ENCODE data around the gene GDPGP1.
A peak's percentile ranks its signal among the peaks of the same experiment; 100 is the strongest.
"Not testable (repeated sequence)": the region's sequence is repeated elsewhere in the genome, so short reads cannot be mapped to it uniquely, and the experiment has no call there.

GDPGP1 gene

DNA sequence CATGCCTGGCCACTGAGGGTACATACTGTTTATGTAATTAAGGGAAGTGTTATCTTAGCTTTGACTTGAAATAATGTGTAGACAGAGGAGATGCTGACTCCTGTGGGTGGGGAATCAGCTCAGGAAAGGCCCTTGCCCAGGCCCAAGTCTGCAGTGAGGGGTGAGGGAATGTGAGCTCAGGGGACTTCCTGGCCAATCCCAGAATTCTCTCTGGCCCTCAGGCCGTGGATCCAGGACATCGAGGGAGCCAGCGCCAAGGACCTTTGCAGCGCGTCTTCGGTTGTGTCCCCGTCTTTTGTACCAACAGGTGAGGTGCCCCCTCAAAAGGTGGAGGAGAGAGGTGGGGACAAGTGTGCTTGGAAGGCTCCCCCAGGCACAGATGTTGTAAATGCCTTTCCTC lies 6.7 kb upstream of the GDPGP1 start:
- no peak for DNase-seq

DNA sequence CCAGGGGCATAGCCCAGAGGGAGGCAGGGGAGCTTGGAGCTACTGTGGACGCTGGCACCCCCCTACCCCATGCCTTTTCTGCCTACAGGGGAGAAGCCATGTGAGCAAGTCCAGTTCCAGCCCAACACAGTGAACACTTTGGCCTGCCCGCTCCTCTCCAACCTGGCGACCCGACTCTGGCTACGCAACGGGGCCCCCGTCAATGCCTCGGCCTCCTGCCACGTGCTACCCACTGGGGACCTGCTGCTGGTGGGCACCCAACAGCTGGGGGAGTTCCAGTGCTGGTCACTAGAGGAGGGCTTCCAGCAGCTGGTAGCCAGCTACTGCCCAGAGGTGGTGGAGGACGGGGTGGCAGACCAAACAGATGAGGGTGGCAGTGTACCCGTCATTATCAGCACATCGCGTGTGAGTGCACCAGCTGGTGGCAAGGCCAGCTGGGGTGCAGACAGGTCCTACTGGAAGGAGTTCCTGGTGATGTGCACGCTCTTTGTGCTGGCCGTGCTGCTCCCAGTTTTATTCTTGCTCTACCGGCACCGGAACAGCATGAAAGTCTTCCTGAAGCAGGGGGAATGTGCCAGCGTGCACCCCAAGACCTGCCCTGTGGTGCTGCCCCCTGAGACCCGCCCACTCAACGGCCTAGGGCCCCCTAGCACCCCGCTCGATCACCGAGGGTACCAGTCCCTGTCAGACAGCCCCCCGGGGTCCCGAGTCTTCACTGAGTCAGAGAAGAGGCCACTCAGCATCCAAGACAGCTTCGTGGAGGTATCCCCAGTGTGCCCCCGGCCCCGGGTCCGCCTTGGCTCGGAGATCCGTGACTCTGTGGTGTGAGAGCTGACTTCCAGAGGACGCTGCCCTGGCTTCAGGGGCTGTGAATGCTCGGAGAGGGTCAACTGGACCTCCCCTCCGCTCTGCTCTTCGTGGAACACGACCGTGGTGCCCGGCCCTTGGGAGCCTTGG lies 5.9 kb upstream of the GDPGP1 start:
- no peak for DNase-seq

DNA sequence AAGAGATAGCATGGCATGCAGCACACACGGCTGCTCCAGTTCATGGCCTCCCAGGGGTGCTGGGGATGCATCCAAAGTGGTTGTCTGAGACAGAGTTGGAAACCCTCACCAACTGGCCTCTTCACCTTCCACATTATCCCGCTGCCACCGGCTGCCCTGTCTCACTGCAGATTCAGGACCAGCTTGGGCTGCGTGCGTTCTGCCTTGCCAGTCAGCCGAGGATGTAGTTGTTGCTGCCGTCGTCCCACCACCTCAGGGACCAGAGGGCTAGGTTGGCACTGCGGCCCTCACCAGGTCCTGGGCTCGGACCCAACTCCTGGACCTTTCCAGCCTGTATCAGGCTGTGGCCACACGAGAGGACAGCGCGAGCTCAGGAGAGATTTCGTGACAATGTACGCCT lies 5.0 kb upstream of the GDPGP1 start:
- no peak for DNase-seq

DNA sequence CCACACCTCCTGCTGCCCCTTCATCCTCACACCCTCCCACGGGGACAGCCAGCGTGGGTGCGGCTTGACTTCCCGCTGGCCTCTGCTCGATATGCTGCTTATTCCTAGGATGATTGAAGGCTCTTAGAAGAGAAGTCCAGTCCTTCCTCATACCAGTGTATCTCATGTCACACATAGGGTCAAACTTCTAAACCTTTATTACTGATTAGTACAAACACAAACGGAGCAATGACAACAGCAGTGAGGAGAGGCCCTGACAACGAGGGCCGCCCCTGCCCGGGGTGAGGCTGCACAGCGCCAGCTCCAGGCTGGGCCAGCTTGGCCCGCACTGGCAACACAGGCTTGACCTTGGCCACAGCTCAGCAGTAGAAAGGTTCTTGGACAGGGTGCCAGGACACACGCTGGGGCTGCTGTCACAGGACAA lies 3.9 kb upstream of the GDPGP1 start:
- DNase-seq, result no peak

DNA sequence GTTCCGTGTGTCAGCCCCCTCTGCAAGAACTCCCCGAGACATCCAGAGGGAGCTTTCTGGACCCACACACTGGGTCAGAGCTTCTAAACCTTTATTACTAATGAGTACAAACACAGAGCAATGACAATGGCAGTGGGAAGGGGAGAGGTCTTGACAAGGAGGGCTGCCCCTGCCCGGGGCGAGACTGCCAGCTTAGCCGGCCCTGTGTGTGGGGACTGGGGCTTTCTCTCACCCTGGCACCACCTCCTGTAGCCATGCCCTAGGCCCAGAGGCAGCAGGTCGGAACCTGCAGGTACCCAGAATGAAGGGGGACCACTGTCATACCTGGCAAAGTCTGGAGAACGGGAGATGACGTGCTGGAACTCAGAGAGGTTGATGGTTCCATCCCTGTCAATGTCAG lies 3.4 kb upstream of the GDPGP1 start:
- no peak for DNase-seq

DNA sequence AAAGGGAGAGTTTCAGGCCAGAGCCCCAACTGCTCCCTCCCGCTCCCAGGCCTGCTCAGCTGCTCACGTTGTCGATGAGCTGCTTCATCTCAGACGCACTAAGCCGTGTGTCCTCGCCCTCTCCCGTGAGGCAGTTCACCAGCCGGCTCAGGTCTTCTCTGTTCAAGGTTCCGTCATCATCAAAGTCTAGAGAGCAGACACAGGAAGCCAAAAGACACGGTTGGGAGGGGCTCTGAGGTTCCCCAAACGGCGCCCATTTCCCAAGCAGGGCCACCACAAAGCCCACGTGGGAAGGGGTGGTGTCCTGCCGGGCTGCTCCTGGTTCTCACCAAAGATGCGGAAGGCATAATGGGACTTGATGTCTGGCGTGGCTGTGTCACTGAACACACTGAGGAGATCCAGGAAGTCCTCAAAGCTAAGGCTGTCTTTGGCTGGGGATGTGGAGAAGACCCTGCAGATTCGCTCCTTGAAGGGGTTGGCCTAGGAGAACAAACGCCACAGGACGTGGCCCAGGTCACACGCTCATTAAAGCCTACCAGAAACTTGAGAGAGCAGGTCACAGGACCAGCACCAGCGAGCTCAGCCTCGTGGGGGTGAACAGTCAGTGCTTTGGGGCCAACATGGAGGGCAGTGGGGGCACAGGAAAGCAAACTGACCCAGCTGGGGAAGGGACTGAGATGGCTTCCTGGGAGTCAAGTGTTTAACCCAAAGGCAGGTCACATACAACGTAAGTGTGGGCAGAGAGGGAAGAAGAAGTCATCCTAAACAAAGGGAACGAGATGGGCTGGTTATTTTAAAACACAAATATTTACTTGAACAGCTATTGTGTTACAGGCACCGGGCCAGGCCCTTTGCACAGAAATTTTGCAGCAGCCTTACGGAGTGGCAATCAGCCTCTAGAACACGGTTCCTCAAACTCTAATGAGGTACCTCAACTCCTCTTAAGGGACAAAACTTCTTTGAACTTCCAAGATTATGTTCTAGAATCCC lies 2.7 kb upstream of the GDPGP1 start:
- DNase-seq, result no peak

DNA sequence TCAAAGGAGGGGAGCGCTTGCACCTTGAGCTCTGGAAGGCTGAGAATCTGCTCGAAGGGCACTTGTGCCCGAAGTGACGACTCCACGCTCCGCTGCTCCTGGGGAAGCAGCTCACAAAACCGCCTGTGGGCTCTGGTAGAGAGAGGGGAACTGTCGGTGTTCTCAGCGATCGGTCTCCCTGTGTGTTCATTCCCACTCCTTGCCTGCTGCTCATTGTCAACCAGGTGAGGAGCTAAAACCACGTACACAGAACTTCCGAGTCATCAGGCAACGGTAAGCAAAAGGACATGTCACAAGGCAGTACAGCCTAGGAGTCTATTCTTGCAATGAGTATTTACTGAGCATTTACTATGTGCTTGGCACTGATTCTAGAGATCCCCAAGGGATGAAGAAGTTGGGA lies 1.8 kb upstream of the GDPGP1 start:
- no peak for DNase-seq

DNA sequence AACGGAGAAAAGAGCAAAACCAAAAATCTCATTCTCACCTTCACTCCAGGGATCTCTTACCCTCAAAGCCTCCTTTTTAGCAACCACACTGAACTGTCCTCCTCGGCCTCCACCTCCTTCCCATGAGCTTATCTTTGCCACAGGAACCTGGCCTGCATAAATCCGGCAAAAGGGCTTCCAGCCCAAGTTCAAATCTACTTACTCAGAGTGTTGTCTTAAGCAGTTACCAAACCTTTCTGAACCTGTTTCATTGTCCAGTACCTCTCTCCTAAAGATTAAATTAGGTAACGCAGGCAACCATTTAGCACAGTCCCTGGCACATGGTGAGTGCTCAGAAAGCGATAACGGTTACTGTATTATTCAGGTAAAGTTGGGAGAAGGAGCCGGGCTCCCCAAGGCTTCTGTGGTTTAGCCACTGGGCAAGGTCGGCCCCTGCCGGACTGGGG lies 1.0 kb upstream of the GDPGP1 start:
- DNase-seq, result no peak

DNA sequence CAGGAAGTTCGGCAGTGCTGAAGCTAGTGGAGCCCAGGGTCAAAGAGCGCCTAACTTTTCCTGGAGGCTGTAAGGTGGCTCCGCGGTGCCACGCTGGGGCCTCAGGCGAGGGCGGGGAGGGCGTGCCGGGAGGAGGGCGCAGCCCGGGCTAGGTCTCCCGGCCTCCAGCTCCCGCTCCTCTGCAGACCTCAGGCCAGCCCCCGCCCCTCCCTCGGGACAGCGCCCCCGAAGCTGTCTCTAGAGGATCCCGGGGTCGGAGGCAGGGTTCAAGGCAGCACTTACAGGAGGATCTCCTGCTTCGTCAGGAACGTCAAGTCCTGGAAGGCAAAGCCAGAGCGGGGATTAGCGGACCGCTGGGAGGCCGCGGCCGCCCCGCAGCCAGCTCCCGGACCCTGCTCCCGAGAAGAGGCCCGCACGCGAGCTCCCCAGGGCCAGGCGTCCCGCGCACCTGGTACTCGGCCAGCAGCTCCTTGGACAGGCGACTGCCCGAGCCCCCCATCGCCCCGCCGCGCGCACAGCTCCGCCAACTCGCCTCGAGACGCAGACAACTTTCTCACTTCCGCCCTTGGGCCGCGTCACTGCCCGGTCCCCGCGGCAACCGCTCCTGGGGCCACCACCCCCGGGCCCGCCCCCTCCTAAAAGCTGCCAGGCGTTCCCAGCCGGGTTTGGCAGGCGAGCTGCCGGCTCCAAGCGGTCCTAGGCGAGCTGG lies 468 bp upstream of the GDPGP1 start, which contains the start of gene CIB1:
CIB1 (minus strand) TSS at position 555 of the 709 bp plus-strand sequence; CDS start at position 499, 56 bp downstream.
- DNase-seq, result peak; percentile 98

DNA sequence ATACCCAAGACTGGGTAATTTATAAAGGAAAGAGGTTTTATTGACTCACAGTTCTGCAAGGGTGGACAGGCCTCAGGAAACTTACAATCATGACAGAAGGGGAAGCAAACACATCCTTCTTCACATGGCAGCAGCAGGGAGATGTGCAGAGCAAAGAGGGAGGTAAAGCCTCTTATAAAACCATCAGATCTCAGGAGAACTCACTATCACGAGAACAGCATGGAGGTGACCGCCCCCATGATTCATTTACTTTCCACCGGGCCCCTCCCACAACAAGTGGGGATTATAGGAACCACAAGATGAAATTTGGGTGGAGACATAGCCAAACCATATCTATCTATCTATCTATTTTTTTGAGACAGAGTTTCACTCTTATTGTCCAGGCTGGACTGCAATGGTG lies 5.4 kb downstream of the GDPGP1 start:
- DNase-seq, result no peak

DNA sequence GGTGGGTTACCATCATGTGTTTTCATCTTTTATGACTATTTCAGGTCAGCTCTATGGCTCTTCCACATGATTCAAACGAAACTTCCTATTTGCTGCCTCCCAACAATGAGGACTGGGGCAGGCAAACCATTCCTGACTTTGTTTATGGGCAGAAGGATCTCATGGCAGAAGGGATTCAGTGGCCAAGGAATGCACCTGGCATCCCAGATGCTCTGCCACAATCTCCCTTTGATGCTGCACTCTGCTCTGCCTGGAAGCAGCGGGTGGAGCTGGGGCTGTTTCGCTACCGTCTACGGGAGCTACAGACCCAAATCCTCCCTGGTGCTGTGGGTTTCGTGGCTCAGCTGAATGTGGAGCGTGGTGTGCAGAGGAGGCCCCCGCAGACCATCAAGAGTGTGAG lies 6.8 kb downstream of the GDPGP1 start:
- DNase-seq, result no peak

DNA sequence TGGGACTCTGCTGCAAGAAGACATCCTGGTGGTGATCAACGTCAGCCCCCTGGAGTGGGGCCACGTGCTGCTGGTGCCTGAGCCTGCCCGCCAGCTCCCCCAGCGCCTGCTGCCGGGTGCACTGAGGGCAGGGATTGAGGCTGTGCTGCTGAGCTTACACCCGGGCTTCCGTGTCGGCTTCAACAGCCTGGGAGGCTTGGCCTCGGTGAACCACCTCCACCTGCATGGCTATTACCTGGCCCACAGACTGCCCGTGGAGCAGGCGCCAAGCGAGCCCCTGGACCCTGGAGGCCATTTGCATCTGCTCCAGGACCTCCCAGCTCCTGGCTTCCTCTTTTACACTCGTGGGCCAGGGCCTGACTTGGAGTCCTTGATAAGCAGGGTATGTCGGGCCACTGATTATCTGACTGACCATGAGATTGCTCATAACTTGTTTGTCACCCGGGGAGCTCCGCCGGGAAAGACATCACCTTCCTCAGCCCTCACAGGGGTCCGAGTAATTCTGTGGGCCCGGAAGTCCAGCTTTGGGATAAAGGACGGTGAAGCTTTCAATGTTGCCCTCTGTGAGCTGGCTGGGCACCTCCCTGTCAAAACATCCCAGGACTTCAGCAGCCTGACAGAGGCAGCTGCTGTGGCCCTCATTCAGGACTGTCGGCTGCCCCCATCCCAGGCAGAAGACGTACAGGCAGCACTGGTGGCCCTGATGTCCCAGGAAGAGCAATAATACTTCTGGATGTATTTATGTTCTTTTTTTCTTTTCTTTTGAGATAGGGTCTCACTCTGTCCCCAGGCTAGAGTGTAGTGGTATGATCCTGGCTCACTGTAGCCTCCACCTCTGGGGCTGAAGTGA lies 7.6 kb downstream of the GDPGP1 start:
- DNase-seq, result no peak

DNA sequence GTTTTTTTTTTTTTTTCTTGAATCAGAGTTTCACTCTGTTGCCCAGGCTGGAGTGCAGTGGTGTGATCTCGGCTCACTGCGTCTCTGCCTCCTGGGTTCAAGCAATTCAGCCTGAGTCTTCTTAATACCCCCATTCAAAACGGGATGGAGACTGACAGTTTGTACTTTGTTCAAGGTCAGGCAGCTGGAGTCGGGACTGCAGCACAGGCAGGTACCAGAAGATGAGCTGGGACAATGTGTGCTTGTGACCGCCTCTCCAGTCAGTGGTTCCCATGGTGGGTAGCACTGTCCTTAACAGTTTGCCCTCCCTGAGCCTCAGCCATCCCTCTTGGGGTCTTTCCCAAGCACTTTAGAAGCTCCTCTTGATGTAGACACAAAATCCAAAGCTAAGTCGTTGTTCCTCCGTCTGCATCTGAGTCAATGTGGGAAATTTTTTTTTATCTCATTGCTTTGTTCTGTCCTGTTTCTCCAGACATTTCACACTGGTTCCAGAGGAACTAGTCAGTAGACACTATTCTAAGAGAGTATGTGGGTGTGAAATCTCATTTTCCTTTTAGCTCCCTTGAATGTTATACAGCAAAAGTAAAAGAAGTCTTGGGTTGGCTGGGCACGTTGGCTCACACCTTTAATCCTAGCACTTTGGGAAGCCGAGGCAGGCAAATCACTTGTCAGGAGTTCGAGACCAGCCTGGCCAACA lies 10.1 kb downstream of the GDPGP1 start:
- DNase-seq, result no peak

DNA sequence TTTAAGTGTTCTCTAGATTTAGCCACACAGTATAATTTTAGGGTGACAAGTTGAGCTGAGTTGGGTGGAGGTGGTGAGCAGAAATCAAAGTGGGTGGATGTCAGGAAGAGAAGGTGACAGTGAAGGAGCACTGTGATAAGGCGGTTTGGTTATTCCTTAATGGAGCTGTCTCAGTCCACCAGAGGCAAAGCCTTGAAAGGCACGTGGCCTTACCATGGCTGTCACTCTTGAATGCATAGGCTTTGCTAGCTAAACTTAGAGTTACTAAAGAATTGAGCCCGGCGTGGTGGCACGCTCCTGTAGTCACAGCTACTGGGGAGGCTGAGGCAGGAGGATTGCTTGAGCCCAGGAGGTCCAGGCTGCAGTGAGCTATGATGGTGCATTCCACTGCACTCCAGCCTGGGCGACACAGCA lies 14.8 kb downstream of the GDPGP1 start:
- DNase-seq, result no peak

DNA sequence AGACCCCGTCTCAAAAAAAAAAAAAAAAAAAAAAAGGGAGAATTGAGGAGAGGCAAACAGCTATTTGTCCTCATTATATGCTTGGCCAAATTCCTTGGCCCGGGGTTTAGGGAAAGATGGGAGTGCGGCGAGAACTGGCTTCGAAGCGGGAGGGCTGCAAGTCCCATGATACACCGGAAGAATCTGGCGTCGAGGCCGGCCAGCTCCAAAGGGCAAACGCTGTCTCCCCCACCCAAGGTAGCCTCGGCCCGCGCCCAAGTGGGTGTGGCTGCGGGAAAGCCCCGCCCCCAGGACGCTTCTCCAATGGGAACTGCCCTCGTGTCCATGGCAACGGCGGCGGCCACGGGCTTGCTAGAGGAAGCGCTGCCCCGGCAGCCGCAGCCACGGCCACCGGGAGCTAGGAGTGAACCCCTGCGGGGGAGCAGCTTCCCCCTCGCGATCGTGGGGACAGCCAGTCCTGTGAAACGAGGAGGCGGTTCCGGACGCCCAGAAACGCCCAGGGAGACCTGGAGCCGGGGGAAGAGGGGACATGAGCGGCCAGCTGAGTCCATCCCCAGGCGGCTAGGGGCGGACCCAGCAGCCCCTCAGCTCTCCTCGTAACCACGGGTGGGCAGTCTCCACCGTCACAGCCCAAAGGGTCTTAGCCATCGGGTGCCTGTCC lies 15.3 kb downstream of the GDPGP1 start, which contains the start of gene TTLL13:
TTLL13 (plus strand) TSS at position 354 of the 661 bp plus-strand sequence. CDS start 1,075 bp downstream, outside the sequence.
- peak; percentile 90 for DNase-seq

DNA sequence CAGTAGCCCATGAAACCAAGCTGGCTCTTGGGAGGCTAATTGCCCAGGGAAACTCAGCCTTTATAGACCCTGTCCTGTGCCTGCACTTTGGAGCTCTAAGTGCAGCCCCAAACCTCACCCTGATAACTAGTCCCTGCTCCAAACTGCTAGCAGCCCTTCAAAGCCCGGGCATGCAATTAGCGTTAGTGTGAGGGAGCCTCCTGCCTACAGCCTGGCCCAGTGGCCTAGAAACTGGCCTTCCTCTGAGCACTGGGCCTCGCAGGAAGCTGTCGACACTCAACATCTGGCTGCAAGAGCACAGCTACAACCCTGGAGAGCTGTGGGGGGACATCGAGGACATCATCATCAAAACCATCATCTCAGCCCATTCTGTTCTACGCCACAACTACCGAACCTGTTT lies 23.8 kb downstream of the GDPGP1 start:
- no peak for DNase-seq

DNA sequence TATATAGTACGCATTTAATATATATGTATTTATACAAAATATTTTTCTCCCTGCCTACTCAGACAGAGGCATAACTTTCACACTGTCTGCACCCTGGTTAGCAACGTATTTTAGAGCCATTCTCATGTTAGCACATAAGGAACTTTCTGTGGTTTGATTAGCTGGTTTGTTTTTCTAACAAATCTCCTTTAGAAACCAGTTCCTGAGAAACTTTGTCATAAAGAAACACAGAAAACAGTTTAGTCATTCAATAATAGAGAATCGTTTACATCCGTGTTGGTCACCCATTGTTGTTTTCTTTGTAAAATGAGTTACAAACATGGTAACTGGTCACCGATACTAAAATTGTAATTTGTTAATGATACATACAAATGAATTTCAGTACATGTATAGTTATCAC lies 25.5 kb downstream of the GDPGP1 start:
- no peak for DNase-seq

DNA sequence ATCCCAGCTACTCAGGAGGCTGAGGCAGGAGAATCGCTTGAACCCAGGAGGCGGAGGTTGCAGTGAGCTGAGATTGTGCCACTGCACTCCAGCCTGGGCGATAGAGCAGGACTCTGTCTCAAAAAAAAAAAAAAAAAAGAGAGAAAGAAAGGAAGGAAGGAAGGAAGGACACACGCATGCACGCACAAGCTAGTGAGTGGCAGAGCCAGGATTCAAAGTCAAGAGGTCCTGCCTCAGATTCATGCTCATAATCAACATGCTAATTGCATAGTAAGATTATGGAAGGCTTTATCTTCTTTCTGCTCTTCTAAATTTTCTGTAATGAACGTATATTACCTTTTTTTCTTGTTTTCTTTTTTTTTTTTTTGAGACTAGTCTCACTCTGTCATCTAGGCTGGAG lies 26.7 kb downstream of the GDPGP1 start:
- DNase-seq, result not testable (repeated sequence)

DNA sequence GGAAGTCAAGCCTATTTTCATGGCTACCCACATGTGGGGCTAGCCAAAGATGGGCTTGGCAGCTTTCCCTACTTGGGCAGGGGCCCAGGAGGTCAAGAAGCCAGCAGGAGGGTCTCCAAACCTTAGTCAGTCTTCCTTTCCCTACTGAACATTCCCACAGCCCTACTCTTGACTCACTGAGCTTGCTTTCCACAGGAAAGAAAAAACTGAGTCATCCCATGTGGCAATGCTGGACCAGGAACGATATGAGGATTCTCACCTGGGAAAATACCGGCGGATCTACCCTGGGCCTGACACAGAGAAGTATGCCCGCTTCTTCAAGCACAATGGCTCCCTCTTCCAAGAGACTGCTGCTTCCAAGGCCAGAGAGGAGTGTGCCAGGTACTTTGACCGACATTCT lies 27.8 kb downstream of the GDPGP1 start:
- DNase-seq, result no peak

DNA sequence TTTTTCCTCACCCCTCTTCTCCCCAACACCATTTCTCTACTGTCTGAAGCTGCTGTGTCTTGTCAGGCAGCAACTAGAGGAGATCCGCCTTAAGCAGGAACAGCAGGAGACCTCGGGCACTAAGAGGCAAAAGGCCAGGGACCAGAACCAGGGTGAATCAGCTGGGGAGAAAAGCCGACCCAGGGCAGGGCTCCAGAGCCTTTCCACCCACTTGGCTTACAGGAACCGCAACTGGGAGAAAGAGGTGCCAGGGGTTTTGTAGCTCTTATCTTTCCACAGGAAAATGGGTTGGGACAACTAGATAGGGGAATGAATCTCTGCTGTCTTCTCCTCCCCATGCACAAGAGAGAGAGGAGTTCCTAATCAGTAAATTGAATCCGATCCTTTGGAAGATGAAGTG lies 28.4 kb downstream of the GDPGP1 start:
- no peak for DNase-seq

All from left hindlimb (tissue), 1 donor.